ENCODE measurements around the gene CRLF2.

The CRLF2 gene

DNA sequence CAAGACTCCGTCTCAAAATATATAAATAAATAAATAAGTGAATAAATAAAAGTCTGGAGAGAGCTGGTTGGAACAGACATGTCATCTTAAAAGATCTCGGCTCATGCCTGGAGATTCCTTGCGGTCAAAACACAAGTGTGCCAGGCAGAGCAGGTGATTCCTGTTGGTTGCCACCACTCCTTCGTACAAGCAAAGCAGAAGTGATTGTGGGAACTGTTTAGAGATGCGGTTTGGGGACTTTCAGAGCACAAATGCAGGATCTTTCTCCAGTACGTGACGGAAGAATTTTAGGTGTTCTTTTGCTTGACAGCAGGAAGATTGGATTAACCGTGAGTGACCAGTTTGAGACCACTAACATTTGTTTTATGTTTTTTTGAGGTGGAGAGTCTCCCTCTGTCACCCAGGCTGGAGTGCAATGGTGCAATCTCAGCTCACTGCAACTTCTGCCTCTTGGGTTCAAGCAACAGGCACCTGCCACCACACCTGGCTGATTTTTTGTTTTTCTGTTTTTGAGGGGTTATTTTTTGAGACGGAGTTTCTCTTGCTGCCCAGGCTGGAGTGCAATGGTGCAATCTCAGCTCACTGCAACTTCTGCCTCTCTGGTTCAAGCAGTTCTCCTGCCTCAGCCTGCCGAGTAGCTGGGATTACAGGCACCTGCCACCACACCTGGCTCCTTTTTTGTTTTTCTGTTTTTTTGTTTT lies 2.8 kb upstream of the CRLF2 start:
- no peaks in the 10 kb centered on the region for H3K4me1 ChIP-seq
- H3K36me3 ChIP-seq (ENCODE audit: control insufficient read depth, insufficient read depth, low read length): no peaks in the 10 kb centered on the region
- H2AFZ ChIP-seq: no peak overlapping the region
- H3K27me3 ChIP-seq (ENCODE audit: control insufficient read depth, insufficient read depth, low read length): no peaks in the 10 kb centered on the region
- no peaks in the 10 kb centered on the region for H3K79me2 ChIP-seq
- no peak overlapping the region for H3K27ac ChIP-seq
- H3K9me3 ChIP-seq (ENCODE audit: control insufficient read depth, low read length): no peaks in the 10 kb centered on the region
- H3K9ac ChIP-seq: no peak overlapping the region
- no peak overlapping the region for H3K4me2 ChIP-seq (ENCODE audit: low read length)
- TF ChIP-seq, protein P1, sequence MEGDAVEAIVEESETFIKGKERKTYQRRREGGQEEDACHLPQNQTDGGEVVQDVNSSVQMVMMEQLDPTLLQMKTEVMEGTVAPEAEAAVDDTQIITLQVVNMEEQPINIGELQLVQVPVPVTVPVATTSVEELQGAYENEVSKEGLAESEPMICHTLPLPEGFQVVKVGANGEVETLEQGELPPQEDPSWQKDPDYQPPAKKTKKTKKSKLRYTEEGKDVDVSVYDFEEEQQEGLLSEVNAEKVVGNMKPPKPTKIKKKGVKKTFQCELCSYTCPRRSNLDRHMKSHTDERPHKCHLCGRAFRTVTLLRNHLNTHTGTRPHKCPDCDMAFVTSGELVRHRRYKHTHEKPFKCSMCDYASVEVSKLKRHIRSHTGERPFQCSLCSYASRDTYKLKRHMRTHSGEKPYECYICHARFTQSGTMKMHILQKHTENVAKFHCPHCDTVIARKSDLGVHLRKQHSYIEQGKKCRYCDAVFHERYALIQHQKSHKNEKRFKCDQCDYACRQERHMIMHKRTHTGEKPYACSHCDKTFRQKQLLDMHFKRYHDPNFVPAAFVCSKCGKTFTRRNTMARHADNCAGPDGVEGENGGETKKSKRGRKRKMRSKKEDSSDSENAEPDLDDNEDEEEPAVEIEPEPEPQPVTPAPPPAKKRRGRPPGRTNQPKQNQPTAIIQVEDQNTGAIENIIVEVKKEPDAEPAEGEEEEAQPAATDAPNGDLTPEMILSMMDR (IDR thresholded peaks at IDR 0.05): no peak
- H3K4me3 ChIP-seq (ENCODE audit: low read depth, low read length): no peak overlapping the region

DNA sequence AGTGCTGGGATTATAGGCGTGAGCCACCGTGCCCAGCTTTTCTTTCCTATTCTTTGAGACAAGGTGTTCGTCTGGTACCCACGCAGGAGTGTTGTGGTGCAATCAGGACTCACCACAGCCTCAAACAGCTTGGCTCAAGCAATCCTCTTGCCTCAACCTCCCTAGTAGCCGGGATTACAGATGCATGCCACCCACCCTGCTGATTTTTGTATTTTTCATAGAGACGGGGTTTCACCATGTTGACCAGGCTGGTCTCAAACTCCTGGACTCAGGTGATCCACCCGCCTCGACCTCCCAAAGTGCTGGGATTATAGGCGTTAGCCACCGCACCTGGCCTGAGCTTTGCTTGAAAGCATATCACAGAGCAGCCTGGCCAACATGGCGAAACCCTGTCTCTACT lies 1.5 kb upstream of the CRLF2 start:
- Histone ChIP-seq H3K9ac (no peak overlapping the region), H3K4me2 (ENCODE audit: low read length) (no peak overlapping the region), H3K27ac (no peak overlapping the region), H3K4me1 (no peaks in the 10 kb centered on the region), H3K4me3 (ENCODE audit: low read depth, low read length) (no peak overlapping the region), H3K9me3 (ENCODE audit: control insufficient read depth, low read length) (no peaks in the 10 kb centered on the region), H2AFZ (no peak overlapping the region), H3K36me3 (ENCODE audit: control insufficient read depth, insufficient read depth, low read length) (no peaks in the 10 kb centered on the region), H3K27me3 (ENCODE audit: control insufficient read depth, insufficient read depth, low read length) (no peaks in the 10 kb centered on the region), H3K79me2 (no peaks in the 10 kb centered on the region)
- TF ChIP-seq, protein P1 (IDR thresholded peaks at IDR 0.05): no peak

DNA sequence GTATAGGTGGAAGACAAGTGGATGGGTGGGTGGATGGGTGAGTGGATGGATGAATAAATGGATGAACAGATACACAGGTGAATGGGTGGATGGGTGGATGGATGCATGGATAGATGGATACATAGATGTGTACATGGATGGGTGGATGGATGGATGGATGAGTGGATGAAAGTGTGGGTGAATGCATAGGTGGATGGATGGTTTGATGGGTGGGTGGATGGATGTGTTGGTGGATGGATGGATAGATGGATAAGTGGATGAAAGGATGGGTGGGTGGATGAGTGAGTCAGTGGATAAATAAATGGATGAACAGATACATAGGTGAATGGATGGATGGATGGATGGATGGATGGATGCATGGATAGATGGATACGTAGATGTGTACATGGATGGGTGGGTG lies 1.6 kb downstream of the CRLF2 start:
- Histone ChIP-seq H3K27me3 (ENCODE audit: control insufficient read depth, insufficient read depth, low read length) (no peaks in the 10 kb centered on the region), H3K4me2 (ENCODE audit: low read length) (no peak overlapping the region), H3K27ac (no peak overlapping the region), H3K4me1 (no peaks in the 10 kb centered on the region), H2AFZ (no peak overlapping the region), H3K4me3 (ENCODE audit: low read depth, low read length) (no peak overlapping the region), H3K79me2 (no peaks in the 10 kb centered on the region), H3K9me3 (ENCODE audit: control insufficient read depth, low read length) (no peaks in the 10 kb centered on the region), H3K36me3 (ENCODE audit: control insufficient read depth, insufficient read depth, low read length) (no peaks in the 10 kb centered on the region), H3K9ac (no peak overlapping the region)
- TF ChIP-seq, protein P1 (IDR thresholded peaks at IDR 0.05): no peak

DNA sequence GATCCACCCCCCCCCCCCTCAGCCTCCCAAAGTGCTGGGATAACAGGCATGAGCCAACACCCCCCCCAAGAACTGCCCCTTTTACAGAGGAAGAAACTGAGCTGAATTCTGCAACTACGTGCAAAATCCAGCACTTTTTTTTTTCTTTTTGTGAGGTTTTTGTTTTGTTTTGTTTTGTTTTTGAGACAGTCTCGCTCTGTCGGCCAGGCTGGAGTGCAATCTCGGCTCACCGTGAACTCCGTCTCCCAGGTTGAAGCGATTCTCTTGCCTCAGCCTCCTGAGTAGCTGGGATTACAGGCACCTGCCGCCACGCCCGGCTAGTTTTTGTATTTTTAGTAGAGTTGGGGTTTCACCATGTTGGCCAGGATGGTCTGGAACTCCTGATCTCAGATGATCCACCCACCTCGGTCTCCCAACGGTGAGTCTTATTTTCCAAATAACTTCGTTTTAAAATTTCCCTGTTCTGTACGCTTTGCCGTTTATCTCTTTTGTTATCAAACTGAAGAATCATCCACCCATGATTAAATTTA lies 4.9 kb downstream of the CRLF2 start:
- H3K79me2 ChIP-seq: no peaks in the 10 kb centered on the region
- no peaks in the 10 kb centered on the region for H3K9me3 ChIP-seq (ENCODE audit: control insufficient read depth, low read length)
- H3K9ac ChIP-seq: no peak overlapping the region
- no peaks in the 10 kb centered on the region for H3K4me1 ChIP-seq
- TF ChIP-seq, protein P1 (IDR thresholded peaks at IDR 0.05): no peak
- peak overlapping the region; percentile 78 for H3K4me2 ChIP-seq (ENCODE audit: low read length)
- H3K27ac ChIP-seq: no peak overlapping the region
- H3K36me3 ChIP-seq (ENCODE audit: control insufficient read depth, insufficient read depth, low read length): no peaks in the 10 kb centered on the region
- H2AFZ ChIP-seq: no peak overlapping the region
- H3K4me3 ChIP-seq (ENCODE audit: low read depth, low read length): peak overlapping the region; percentile 54
- no peaks in the 10 kb centered on the region for H3K27me3 ChIP-seq (ENCODE audit: control insufficient read depth, insufficient read depth, low read length)

Measured in parathyroid adenoma (tissue), 2 donors.